Testis (tissue), 3 donors: ENCODE data around the gene TJP1. TPM values are rescaled to one million over a fixed set of nuclear protein-coding genes. Genes with fewer than 3 reads are reported as not detected.

Experiments used
- DNase-seq: peaks from one replicate; pipeline ENCODE4 v3.0.0-alpha.2; 2019
- H3K27ac ChIP-seq, 2 donors: fragments of 200-600 bp; sonication (generic); one replicate each; pipeline ENCODE4 v1.5.1; 2019
- H3K27me3 ChIP-seq: fragments of 200-600 bp; sonication (generic); one replicate; pipeline ENCODE4 v1.5.1; 2019
- H3K36me3 ChIP-seq: fragments of 200-600 bp; sonication (generic); one replicate; pipeline ENCODE4 v1.5.1; 2017; ENCODE audit warnings: low read depth; ENCODE audit errors: missing control alignments
- H3K4me1 ChIP-seq: fragments of 200-600 bp; sonication (generic); one replicate; pipeline ENCODE4 v1.5.1; 2019
- H3K4me3 ChIP-seq, 2 donors: fragments of 200-600 bp; sonication (generic); one replicate each; pipeline ENCODE4 v1.5.1; 2017 to 2019
- H3K9me3 ChIP-seq: fragments of 200-600 bp; sonication (generic); one replicate; pipeline ENCODE4 v1.5.1; 2017
- POLR2A ChIP-seq: fragments of 450-650 bp; IDR thresholded peaks from one replicate; pipeline ENCODE4 v1.6.1; 2017; ENCODE audit warnings: antibody characterized with exemption, mild to moderate bottlenecking, moderate library complexity
- WGBS, 2 donors: methylation state at CpG; one replicate each; pipeline ENCODE4 v1.1.5; 2018; 5-methylcytosine and 5-hydroxymethylcytosine counted together
- intact Hi-C: fragments of 100-400 bp; cut with DNase I; formaldehyde crosslinking; loops from one replicate; pipeline ENCODE4 v1.15.1; 2023; ENCODE audit warnings: low total_unique reads
- polyA plus RNA-seq: library from polyadenylated mRNA; stranded (reverse); fragments of 350-450 nt; fragmentation: Illumina TruSeq; extraction: RNeasy Lipid Tissue Mini Kit (QIAGEN cat#74804); gene quantifications from one replicate; pipeline ENCODE4 v1.2.3, GENCODE V29; 2014; ENCODE audit warnings: low read depth, low replicate concordance; ENCODE audit not compliant: insufficient read depth
- total RNA-seq, 2 donors: library from RNA; depleted of rRNA; stranded (reverse); fragments of >200 nt; gene quantifications; one replicate each; pipeline ENCODE4 v1.2.3, GENCODE V29; 2016
- TF ChIP-seq, protein P1 (sequence below), 3 experiments: fragments of 450-650 bp in 2 of 3; fragments of 200-600 bp in 1 of 3; sonication (generic) in 1 of 3; IDR thresholded peaks; one replicate each; pipeline ENCODE4 v1.5.1; 2016 to 2019; ENCODE audit warnings: antibody characterized with exemption in 3 of 3, mild to moderate bottlenecking in 2 of 3, moderate library complexity in 1 of 3

Gene TJP1
- total and polyA plus RNA-seq, 3 donors from 2014 or later: 102 to 315 (median 255) TPM

DNA sequence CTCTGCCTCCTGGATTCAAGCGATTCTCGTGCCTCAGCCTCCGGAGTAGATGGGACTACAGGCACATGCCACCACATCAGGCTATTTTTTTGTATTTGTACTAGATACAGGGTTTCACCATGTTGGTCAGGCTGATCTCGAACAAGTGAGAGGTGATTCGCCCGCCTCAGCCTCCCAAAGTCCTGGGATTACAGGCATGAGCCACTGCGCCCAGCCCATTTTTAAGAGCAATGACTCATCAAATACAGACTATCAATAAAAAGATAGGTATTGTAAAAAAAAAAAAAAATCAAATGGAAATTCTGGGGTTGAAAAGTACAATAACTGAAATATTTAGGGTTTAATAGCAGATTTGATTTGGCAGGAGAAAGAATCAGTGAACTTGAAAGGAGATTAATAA is 129.0 kb downstream of the TJP1 start:
- TF ChIP-seq POLR2A: no peak
- Histone ChIP-seq H3K27ac (no peak overlapping the region), H3K9me3 (no peaks in the 10 kb centered on the region), H3K4me3 (no peak overlapping the region), H3K27me3 (no peaks in the 10 kb centered on the region), H3K4me1 (no peaks in the 10 kb centered on the region), H3K36me3 (no peaks in the 10 kb centered on the region)
- 93 to 95% methylated on average over 7 of the region's 7 CpGs for WGBS, 2 donors
- DNase-seq: peak; percentile 8
- intact Hi-C loops: no loop called here

- Histone ChIP-seq H3K4me3 (no peak overlapping the region), H3K36me3 (no peaks in the 10 kb centered on the region), H3K27me3 (no peaks in the 10 kb centered on the region), H3K9me3 (no peaks in the 10 kb centered on the region), H3K27ac (no peak overlapping the region), H3K4me1 (no peaks in the 10 kb centered on the region)
- WGBS, 2 donors: 45% methylated on average over 2 of the region's 2 CpGs
- DNase-seq: no peak
- no peak for TF ChIP-seq POLR2A
- TF ChIP-seq, protein P1, sequence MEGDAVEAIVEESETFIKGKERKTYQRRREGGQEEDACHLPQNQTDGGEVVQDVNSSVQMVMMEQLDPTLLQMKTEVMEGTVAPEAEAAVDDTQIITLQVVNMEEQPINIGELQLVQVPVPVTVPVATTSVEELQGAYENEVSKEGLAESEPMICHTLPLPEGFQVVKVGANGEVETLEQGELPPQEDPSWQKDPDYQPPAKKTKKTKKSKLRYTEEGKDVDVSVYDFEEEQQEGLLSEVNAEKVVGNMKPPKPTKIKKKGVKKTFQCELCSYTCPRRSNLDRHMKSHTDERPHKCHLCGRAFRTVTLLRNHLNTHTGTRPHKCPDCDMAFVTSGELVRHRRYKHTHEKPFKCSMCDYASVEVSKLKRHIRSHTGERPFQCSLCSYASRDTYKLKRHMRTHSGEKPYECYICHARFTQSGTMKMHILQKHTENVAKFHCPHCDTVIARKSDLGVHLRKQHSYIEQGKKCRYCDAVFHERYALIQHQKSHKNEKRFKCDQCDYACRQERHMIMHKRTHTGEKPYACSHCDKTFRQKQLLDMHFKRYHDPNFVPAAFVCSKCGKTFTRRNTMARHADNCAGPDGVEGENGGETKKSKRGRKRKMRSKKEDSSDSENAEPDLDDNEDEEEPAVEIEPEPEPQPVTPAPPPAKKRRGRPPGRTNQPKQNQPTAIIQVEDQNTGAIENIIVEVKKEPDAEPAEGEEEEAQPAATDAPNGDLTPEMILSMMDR (IDR thresholded peaks at IDR 0.05): peak in 1 of 3 experiments; percentile 19
- intact Hi-C loops: no loop called here
Observed at GRCh38 chr15:29692527-29692926, 129.7 kb downstream of the TJP1 start.

- TF ChIP-seq, protein P1 (IDR thresholded peaks at IDR 0.05): no peak
- TF ChIP-seq POLR2A: no peak
- Histone ChIP-seq H3K27ac (no peak overlapping the region), H3K9me3 (no peaks in the 10 kb centered on the region), H3K36me3 (no peaks in the 10 kb centered on the region), H3K4me3 (no peak overlapping the region), H3K27me3 (no peaks in the 10 kb centered on the region), H3K4me1 (no peaks in the 10 kb centered on the region)
- WGBS, 2 donors: 58 to 75% methylated on average over 6 to 7 of the region's 7 CpGs
- peak; percentile 1 for DNase-seq
- intact Hi-C loops: no loop called here
Observed at GRCh38 chr15:29690765-29691475, 131.3 kb downstream of the TJP1 start.

- Histone ChIP-seq H3K4me3 (no peak overlapping the region), H3K27ac (no peak overlapping the region), H3K36me3 (no peaks in the 10 kb centered on the region), H3K4me1 (no peaks in the 10 kb centered on the region), H3K9me3 (no peaks in the 10 kb centered on the region), H3K27me3 (no peaks in the 10 kb centered on the region)
- TF ChIP-seq, protein P1 (IDR thresholded peaks at IDR 0.05): no peak
- no peak for TF ChIP-seq POLR2A
- 58 to 87% methylated on average over 4 to 6 of the region's 6 CpGs for WGBS, 2 donors
- peak; percentile 13 for DNase-seq
- intact Hi-C loops: no loop called here
Observed at GRCh38 chr15:29689287-29689986, 132.8 kb downstream of the TJP1 start.

DNA sequence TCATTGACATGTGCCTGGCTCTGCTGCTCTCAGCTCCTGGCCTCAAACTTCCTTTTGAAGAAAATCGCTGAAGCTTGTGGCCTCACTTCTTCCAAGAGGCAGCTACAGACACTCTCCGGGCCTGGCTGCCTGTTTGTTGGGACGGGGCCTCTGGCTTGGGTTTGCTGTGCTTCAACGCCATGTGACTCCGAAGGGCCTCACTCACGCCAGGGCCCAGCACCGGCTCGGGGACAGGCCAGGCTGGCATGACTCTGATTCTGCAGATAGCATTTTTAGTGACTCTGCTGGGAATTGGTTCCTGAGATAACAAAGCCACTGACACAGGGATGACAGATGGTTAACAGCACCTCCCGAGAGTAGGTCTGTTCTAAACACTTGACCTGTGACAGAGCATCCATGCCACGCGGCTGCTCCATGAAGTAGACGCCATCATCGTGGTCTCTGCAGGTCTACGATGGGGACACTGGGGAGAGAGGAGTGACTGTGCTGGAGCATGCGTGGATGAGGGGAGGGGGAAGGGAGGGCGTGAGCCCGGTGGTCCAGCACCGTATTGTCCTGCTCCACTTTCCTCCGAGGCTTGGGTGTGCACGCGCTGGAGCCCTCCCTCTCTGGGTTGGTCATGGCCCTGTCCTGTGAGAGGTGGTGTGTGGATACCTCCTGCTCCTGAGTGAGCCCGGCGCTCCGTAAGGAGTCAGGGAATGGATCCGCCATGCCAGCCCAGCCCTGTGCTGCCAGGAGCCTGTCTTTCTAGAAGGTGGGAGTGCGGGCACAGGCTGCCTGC is 133.6 kb downstream of the TJP1 start:
- peak; percentile 13 for DNase-seq
- WGBS, 2 donors: 74 to 75% methylated on average over 16 to 26 of the region's 26 CpGs
- Histone ChIP-seq H3K4me1 (no peaks in the 10 kb centered on the region), H3K4me3 (no peak overlapping the region), H3K36me3 (no peaks in the 10 kb centered on the region), H3K9me3 (no peaks in the 10 kb centered on the region), H3K27ac (no peak overlapping the region), H3K27me3 (no peaks in the 10 kb centered on the region)
- intact Hi-C loops: no loop called here
- TF ChIP-seq, protein P1 (IDR thresholded peaks at IDR 0.05): no peak
- no peak for TF ChIP-seq POLR2A
